GM23248 (cell line): Measurements from ENCODE around the gene SEMA6A. TPM values are rescaled to one million over a fixed set of nuclear protein-coding genes. Genes with fewer than 3 reads are reported as not detected.

ENCODE experiments used
- DNase-seq: peaks from one replicate; pipeline ENCODE4 v3.0.0-alpha.2; 2015
- H2AFZ ChIP-seq: fragments of 200-600 bp; sonication (generic); 2 replicates; pipeline ENCODE4 v1.6.1; 2016; ENCODE audit warnings: antibody characterized with exemption
- H3F3A ChIP-seq: fragments of 200-600 bp; sonication (generic); 2 replicates; pipeline ENCODE4 v1.6.1; 2016; ENCODE audit warnings: mild to moderate bottlenecking, antibody characterized with exemption, mixed run types; ENCODE audit not compliant: insufficient read depth
- H3K27ac ChIP-seq: fragments of 200-600 bp; sonication (generic); 2 replicates; pipeline ENCODE4 v1.5.1; 2016; ENCODE audit warnings: mild to moderate bottlenecking
- H3K27me3 ChIP-seq: fragments of 200-600 bp; sonication (generic); replicated peaks from 2 replicates; pipeline ENCODE4 v1.6.1; 2016; ENCODE audit warnings: mild to moderate bottlenecking; ENCODE audit not compliant: insufficient read depth
- H3K36me3 ChIP-seq: fragments of 200-600 bp; sonication (generic); 2 replicates; pipeline ENCODE4 v1.6.1; 2016; ENCODE audit warnings: low read depth, mild to moderate bottlenecking
- H3K4me1 ChIP-seq: fragments of 200-600 bp; sonication (generic); 2 replicates; pipeline ENCODE4 v1.6.1; 2016; ENCODE audit warnings: mild to moderate bottlenecking; ENCODE audit not compliant: insufficient read depth
- H3K4me2 ChIP-seq: fragments of 200-600 bp; sonication (generic); one replicate; pipeline ENCODE4 v1.6.1; 2016; ENCODE audit warnings: mild to moderate bottlenecking; ENCODE audit not compliant: unreplicated experiment
- H3K4me3 ChIP-seq: fragments of 200-600 bp; sonication (generic); 2 replicates; pipeline ENCODE4 v1.5.1; 2016; ENCODE audit warnings: mild to moderate bottlenecking
- H3K79me2 ChIP-seq: fragments of 200-600 bp; sonication (generic); 2 replicates; pipeline ENCODE4 v1.6.1; 2016; ENCODE audit warnings: mild to moderate bottlenecking; ENCODE audit not compliant: insufficient read depth
- H3K9ac ChIP-seq: fragments of 200-600 bp; sonication (generic); 2 replicates; pipeline ENCODE4 v1.6.1; 2016; ENCODE audit warnings: mild to moderate bottlenecking
- H3K9me2 ChIP-seq: fragments of 200-600 bp; sonication (generic); 2 replicates; pipeline ENCODE4 v1.6.1; 2016; ENCODE audit warnings: mixed run types, mild to moderate bottlenecking, moderate library complexity; ENCODE audit not compliant: insufficient read depth
- H3K9me3 ChIP-seq: fragments of 200-600 bp; sonication (generic); one replicate; pipeline ENCODE4 v1.6.1; 2017; ENCODE audit warnings: low read depth
- H4K20me1 ChIP-seq: fragments of 200-600 bp; sonication (generic); 2 replicates; pipeline ENCODE4 v1.6.0; 2016; ENCODE audit not compliant: insufficient read depth
- EZH2 ChIP-seq: fragments of 200-600 bp; sonication (generic); IDR thresholded peaks from 2 replicates; pipeline ENCODE4 v1.6.1; 2018; ENCODE audit warnings: antibody characterized with exemption, mild to moderate bottlenecking; ENCODE audit not compliant: insufficient read depth, poor library complexity, severe bottlenecking
- EZH2phosphoT487 ChIP-seq: fragments of 200-600 bp; sonication (generic); IDR thresholded peaks from 2 replicates; pipeline ENCODE4 v1.6.1; 2018; ENCODE audit warnings: antibody characterized with exemption, moderate library complexity, mild to moderate bottlenecking, low read depth; ENCODE audit not compliant: insufficient read depth
- WGBS, 2 experiments: methylation state at CpG; one replicate each; pipeline ENCODE4 v1.1.6; 2015 to 2017; ENCODE audit warnings: low lambda C conversion rate in 2 of 2, low coverage in 1 of 2; ENCODE audit errors: missing lambda C conversion rate in 2 of 2; 5-methylcytosine and 5-hydroxymethylcytosine counted together
- in situ Hi-C: fragments of 300-500 bp; cut with MboI; formaldehyde crosslinking; loops from 2 replicates; pipeline ENCODE4 v1.15.0; 2020
- polyA plus RNA-seq: library from polyadenylated mRNA; unstranded; fragments of >200 nt; fragmentation: Nextera tagmentation; extraction: Ambion mirVana; gene quantifications from 2 replicates; pipeline ENCODE4 v1.2.1, GENCODE V29; 2016
- total RNA-seq: library from RNA; depleted of rRNA; stranded (reverse); fragments of >200 nt; shearing (Covaris generic); gene quantifications from 2 replicates; pipeline ENCODE4 v1.2.3, GENCODE V29; 2014

SEMA6A gene
- total and polyA plus RNA-seq, 2 experiments from 2014 or later: under 0.01 to 0.79 TPM

DNA sequence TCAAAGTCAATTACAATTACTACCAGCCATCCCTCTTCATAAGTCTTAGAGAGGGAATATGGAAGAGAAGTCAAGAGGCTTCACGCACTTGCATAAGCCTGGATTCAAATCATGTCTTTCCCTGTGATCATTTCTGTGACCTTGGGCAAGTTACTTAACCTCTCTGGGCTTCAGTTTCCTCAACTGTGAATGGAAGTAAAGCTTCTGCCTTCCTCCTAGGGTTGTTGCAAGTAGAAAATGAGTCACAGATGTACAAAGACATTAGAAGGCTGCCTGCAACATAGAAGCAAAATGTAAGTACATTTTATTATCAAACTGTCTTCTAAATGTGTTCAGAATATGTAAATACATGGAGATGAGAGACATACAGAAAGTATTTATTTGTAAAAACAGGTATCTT lies 42.3 kb upstream of the SEMA6A start:
- H3K27ac ChIP-seq: no peak overlapping the region
- TF ChIP-seq EZH2phosphoT487: no peak
- no peak for TF ChIP-seq EZH2
- no peaks in the 10 kb centered on the region for H4K20me1 ChIP-seq
- no peaks in the 10 kb centered on the region for H3K9me3 ChIP-seq
- H3K79me2 ChIP-seq: no peaks in the 10 kb centered on the region
- no peak overlapping the region for H3K9ac ChIP-seq
- no peaks in the 10 kb centered on the region for H3F3A ChIP-seq
- H3K4me1 ChIP-seq: no peaks in the 10 kb centered on the region
- DNase-seq: no peak
- H3K27me3 ChIP-seq: no peaks in the 10 kb centered on the region
- H2AFZ ChIP-seq: no peak overlapping the region
- H3K4me2 ChIP-seq: no peak overlapping the region
- no peaks in the 10 kb centered on the region for H3K9me2 ChIP-seq
- 36 to 69% methylated on average over 1 of the region's 1 CpG for WGBS, 2 experiments
- in situ Hi-C loops: no loop called here
- no peaks in the 10 kb centered on the region for H3K36me3 ChIP-seq
- no peak overlapping the region for H3K4me3 ChIP-seq

DNA sequence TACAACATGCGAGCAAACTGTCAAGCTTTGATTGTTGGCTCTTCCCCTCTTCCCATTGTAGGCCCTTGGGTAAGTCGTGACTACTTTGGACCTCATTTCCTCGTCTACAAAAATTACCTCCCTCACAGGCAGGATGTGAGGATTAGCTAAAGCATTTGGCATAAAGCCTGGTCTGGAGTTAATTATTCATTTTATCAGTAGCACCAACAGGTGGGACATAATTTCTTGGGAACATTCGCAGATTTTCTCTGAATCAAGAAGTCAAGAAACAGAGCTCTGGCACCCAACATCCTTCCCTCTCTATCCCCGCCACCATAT lies 39.9 kb upstream of the SEMA6A start:
- WGBS, 2 experiments: 72 to 79% methylated on average over 5 of the region's 5 CpGs
- DNase-seq: no peak
- Histone ChIP-seq H3K4me2 (no peak overlapping the region), H3K27me3 (no peaks in the 10 kb centered on the region), H3K4me3 (no peak overlapping the region), H3K4me1 (no peaks in the 10 kb centered on the region), H3K27ac (no peak overlapping the region), H3K79me2 (no peaks in the 10 kb centered on the region), H3F3A (no peaks in the 10 kb centered on the region), H3K9me2 (no peaks in the 10 kb centered on the region), H3K9me3 (no peaks in the 10 kb centered on the region), H3K36me3 (no peaks in the 10 kb centered on the region), H2AFZ (no peak overlapping the region), H3K9ac (no peak overlapping the region), H4K20me1 (no peaks in the 10 kb centered on the region)
- TF ChIP-seq EZH2phosphoT487: no peak
- TF ChIP-seq EZH2: no peak
- in situ Hi-C loops: no loop called here

DNA sequence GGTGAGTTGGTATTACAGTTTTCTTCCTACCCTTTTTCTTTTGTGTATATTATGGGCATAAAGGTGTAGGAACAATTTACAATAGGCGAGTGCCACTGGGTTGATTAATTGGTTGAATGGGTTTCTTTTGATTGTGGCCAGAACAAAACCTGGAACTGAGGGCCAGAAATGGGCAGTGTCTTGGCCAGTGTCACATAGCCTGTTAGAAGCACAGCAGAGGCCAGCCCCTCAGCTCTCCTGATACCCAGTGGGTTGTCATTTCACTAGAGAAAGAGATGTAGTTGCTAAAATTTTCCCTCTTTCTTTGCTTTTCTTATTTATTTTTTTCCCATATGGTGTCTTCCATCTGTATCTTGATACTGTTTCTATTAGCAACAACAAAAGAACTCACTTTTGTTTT lies 38.8 kb upstream of the SEMA6A start:
- 59 to 68% methylated on average over 1 of the region's 1 CpG for WGBS, 2 experiments
- Histone ChIP-seq H3K36me3 (no peaks in the 10 kb centered on the region), H3K79me2 (no peaks in the 10 kb centered on the region), H3K4me3 (no peak overlapping the region), H3K9me3 (no peaks in the 10 kb centered on the region), H3K9ac (no peak overlapping the region), H2AFZ (no peak overlapping the region), H3K4me2 (no peak overlapping the region), H3K27me3 (no peaks in the 10 kb centered on the region), H3K4me1 (no peaks in the 10 kb centered on the region), H3F3A (no peaks in the 10 kb centered on the region), H3K9me2 (no peaks in the 10 kb centered on the region), H3K27ac (no peak overlapping the region), H4K20me1 (no peaks in the 10 kb centered on the region)
- TF ChIP-seq EZH2 (no peak), EZH2phosphoT487 (no peak)
- no peak for DNase-seq
- in situ Hi-C loops: no loop called here

DNA sequence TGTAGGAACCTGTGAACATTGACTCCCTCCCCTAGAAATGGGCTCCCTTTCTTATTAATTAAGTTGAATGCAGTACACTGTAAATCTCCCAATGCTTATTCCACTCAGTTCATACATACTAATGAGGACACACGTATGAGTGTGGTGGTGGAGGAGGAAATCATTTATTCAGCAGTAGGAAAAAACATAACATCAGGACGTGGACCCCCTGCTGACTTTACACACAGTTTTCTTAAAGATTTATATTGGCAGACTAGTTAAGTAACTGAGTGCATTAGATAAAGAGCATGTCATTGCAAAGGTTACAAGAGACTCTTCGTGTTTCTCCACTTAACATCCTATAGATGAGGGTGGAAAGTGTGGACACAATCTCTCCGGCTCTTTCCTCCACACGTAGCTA lies 37.8 kb upstream of the SEMA6A start:
- no peak overlapping the region for H2AFZ ChIP-seq
- H3K27me3 ChIP-seq: no peaks in the 10 kb centered on the region
- H3K4me3 ChIP-seq: no peak overlapping the region
- no peaks in the 10 kb centered on the region for H3K36me3 ChIP-seq
- no peak overlapping the region for H3K4me2 ChIP-seq
- H3K4me1 ChIP-seq: no peaks in the 10 kb centered on the region
- TF ChIP-seq EZH2phosphoT487 (no peak), EZH2 (no peak)
- no peaks in the 10 kb centered on the region for H4K20me1 ChIP-seq
- H3K27ac ChIP-seq: no peak overlapping the region
- WGBS, 2 experiments: 46 to 47% methylated on average over 5 of the region's 5 CpGs
- H3K9ac ChIP-seq: no peak overlapping the region
- H3K79me2 ChIP-seq: no peaks in the 10 kb centered on the region
- no peaks in the 10 kb centered on the region for H3K9me3 ChIP-seq
- no peaks in the 10 kb centered on the region for H3K9me2 ChIP-seq
- DNase-seq: no peak
- H3F3A ChIP-seq: no peaks in the 10 kb centered on the region
- in situ Hi-C loops: no loop called here
